HUES48 (cell line): ENCODE measurements around the gene MCTP2.
"Not testable (repeated sequence)": the region's sequence is repeated elsewhere in the genome, so short reads cannot be mapped to it uniquely, and the experiment has no call there.

Experiments
- H3K27ac ChIP-seq: one replicate; pipeline ENCODE4 v1.7.0; 2013; ENCODE audit warnings: low read depth, low read length, inconsistent platforms
- H3K27me3 ChIP-seq: 2 replicates; pipeline ENCODE4 v1.6.1; 2013; ENCODE audit warnings: mild to moderate bottlenecking, low read length; ENCODE audit not compliant: control insufficient read depth, insufficient read depth
- H3K36me3 ChIP-seq: 2 replicates; pipeline ENCODE4 v1.6.1; 2013; ENCODE audit warnings: low read length; ENCODE audit not compliant: control insufficient read depth, insufficient read depth
- H3K4me1 ChIP-seq: 2 replicates; pipeline ENCODE4 v1.6.1; 2013; ENCODE audit warnings: mild to moderate bottlenecking, low read length; ENCODE audit not compliant: control insufficient read depth, insufficient read depth
- H3K4me3 ChIP-seq: 2 replicates; pipeline ENCODE4 v1.5.1; 2013; ENCODE audit warnings: mild to moderate bottlenecking, low read depth, low read length
- H3K9ac ChIP-seq: 2 replicates; pipeline ENCODE4 v1.6.1; 2013; ENCODE audit warnings: mild to moderate bottlenecking, low read depth, low read length, moderate library complexity
- H3K9me3 ChIP-seq: 2 replicates; pipeline ENCODE4 v1.6.1; 2013; ENCODE audit warnings: low read length; ENCODE audit not compliant: control insufficient read depth, insufficient read depth

The MCTP2 gene

GRCh38 chr15:94250801-94251200 lies 19.4 kb downstream of the MCTP2 start:
- Histone ChIP-seq H3K36me3 (no peaks in the 10 kb centered on the region), H3K9me3 (no peaks in the 10 kb centered on the region), H3K9ac (no peak overlapping the region), H3K4me1 (no peaks in the 10 kb centered on the region), H3K4me3 (no peak overlapping the region), H3K27ac (no peak overlapping the region), H3K27me3 (no peaks in the 10 kb centered on the region)

- Histone ChIP-seq H3K4me3 (no peak overlapping the region), H3K9ac (no peak overlapping the region), H3K27ac (no peak overlapping the region), H3K4me1 (no peaks in the 10 kb centered on the region), H3K9me3 (no peaks in the 10 kb centered on the region), H3K36me3 (no peaks in the 10 kb centered on the region), H3K27me3 (no peaks in the 10 kb centered on the region)
Measured at GRCh38 chr15:94252223-94252766, 20.9 kb downstream of the MCTP2 start.

- no peak overlapping the region for H3K27ac ChIP-seq
- no peaks in the 10 kb centered on the region for H3K4me1 ChIP-seq
- H3K36me3 ChIP-seq, result no peaks in the 10 kb centered on the region
- H3K9me3 ChIP-seq, result no peaks in the 10 kb centered on the region
- no peaks in the 10 kb centered on the region for H3K27me3 ChIP-seq
- no peak overlapping the region for H3K9ac ChIP-seq
- H3K4me3 ChIP-seq, result no peak overlapping the region
Measured at GRCh38 chr15:94252906-94253491, 21.6 kb downstream of the MCTP2 start.

GRCh38 chr15:94253742-94254141 lies 22.4 kb downstream of the MCTP2 start:
- no peak overlapping the region for H3K27ac ChIP-seq
- H3K27me3 ChIP-seq, result no peaks in the 10 kb centered on the region
- H3K4me3 ChIP-seq, result no peak overlapping the region
- no peaks in the 10 kb centered on the region for H3K9me3 ChIP-seq
- H3K4me1 ChIP-seq, result no peaks in the 10 kb centered on the region
- no peaks in the 10 kb centered on the region for H3K36me3 ChIP-seq
- no peak overlapping the region for H3K9ac ChIP-seq

GRCh38 chr15:94255540-94255939 lies 24.2 kb downstream of the MCTP2 start:
- Histone ChIP-seq H3K4me3 (no peak overlapping the region), H3K27ac (no peak overlapping the region), H3K4me1 (no peaks in the 10 kb centered on the region), H3K27me3 (no peaks in the 10 kb centered on the region), H3K9ac (no peak overlapping the region), H3K9me3 (no peaks in the 10 kb centered on the region), H3K36me3 (no peaks in the 10 kb centered on the region)

GRCh38 chr15:94256511-94256910 lies 25.1 kb downstream of the MCTP2 start:
- no peaks in the 10 kb centered on the region for H3K9me3 ChIP-seq
- H3K27me3 ChIP-seq, result no peaks in the 10 kb centered on the region
- no peak overlapping the region for H3K9ac ChIP-seq
- H3K36me3 ChIP-seq, result no peaks in the 10 kb centered on the region
- H3K4me3 ChIP-seq, result no peak overlapping the region
- no peak overlapping the region for H3K27ac ChIP-seq
- no peaks in the 10 kb centered on the region for H3K4me1 ChIP-seq

GRCh38 chr15:94257776-94258175 lies 26.4 kb downstream of the MCTP2 start:
- H3K27ac ChIP-seq, H3K36me3 ChIP-seq, H3K9ac ChIP-seq, H3K4me3 ChIP-seq, H3K9me3 ChIP-seq, H3K4me1 ChIP-seq, H3K27me3 ChIP-seq: not testable (repeated sequence)

GRCh38 chr15:94258246-94258645 lies 26.9 kb downstream of the MCTP2 start:
- no peaks in the 10 kb centered on the region for H3K4me1 ChIP-seq
- H3K9me3 ChIP-seq, result no peaks in the 10 kb centered on the region
- H3K36me3 ChIP-seq, result no peaks in the 10 kb centered on the region
- H3K27me3 ChIP-seq, result no peaks in the 10 kb centered on the region
- H3K9ac ChIP-seq, result no peak overlapping the region
- no peak overlapping the region for H3K4me3 ChIP-seq
- H3K27ac ChIP-seq, result no peak overlapping the region

- H3K9ac ChIP-seq, result no peak overlapping the region
- H3K4me1 ChIP-seq, result no peaks in the 10 kb centered on the region
- H3K36me3 ChIP-seq, result no peaks in the 10 kb centered on the region
- no peak overlapping the region for H3K27ac ChIP-seq
- no peaks in the 10 kb centered on the region for H3K9me3 ChIP-seq
- H3K27me3 ChIP-seq, result no peaks in the 10 kb centered on the region
- no peak overlapping the region for H3K4me3 ChIP-seq
Measured at GRCh38 chr15:94259121-94259751, 27.9 kb downstream of the MCTP2 start.

- Histone ChIP-seq H3K4me3 (no peak overlapping the region), H3K27me3 (no peaks in the 10 kb centered on the region), H3K27ac (no peak overlapping the region), H3K9ac (no peak overlapping the region), H3K4me1 (no peaks in the 10 kb centered on the region), H3K9me3 (no peaks in the 10 kb centered on the region), H3K36me3 (no peaks in the 10 kb centered on the region)
Measured at GRCh38 chr15:94259863-94260262, 28.5 kb downstream of the MCTP2 start.

GRCh38 chr15:94262201-94262600 lies 30.8 kb downstream of the MCTP2 start:
- Histone ChIP-seq H3K9me3 (no peaks in the 10 kb centered on the region), H3K27ac (no peak overlapping the region), H3K4me3 (no peak overlapping the region), H3K27me3 (no peaks in the 10 kb centered on the region), H3K4me1 (no peaks in the 10 kb centered on the region), H3K9ac (no peak overlapping the region), H3K36me3 (no peaks in the 10 kb centered on the region)
